OCI-LY1 (cell line): Measurements from ENCODE around the gene CSGALNACT2.

Experiments used
- EZH2 ChIP-seq: fragments of 200-600 bp; sonication (generic), shearing (Covaris generic); IDR thresholded peaks from 2 replicates; pipeline ENCODE4 v1.8.0; 2017; ENCODE audit warnings: borderline replicate concordance, mixed run types, mild to moderate bottlenecking, antibody characterized with exemption, low read length, moderate library complexity, mixed read lengths
- TF ChIP-seq, protein P1 (sequence below): fragments of 200-600 bp; sonication (generic), shearing (Covaris generic); IDR thresholded peaks from 2 replicates; pipeline ENCODE4 v1.5.1; 2017; ENCODE audit warnings: mild to moderate bottlenecking, antibody characterized with exemption, low read length, moderate library complexity, mixed read lengths

DNA sequence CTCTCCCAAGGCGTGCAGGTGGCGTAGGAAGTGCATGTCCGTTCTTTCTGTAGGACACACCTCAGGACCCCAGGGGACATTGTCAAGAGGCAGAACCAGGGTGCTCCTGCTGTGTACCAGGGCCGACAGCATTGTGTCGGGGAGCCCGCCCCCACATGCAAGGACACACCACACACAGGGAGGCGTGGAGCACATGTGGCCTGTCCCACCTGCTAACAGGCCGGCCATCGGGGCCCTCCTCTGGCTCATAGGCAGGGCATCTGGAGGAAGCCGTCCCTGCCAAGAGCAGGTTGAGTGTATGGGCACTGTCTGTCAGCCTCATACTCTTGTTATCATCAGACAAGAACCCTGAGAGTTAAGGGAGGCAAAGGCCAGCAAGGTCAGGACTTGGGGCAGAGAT, 48.7 kb upstream of the CSGALNACT2 start:
- TF ChIP-seq, protein P1, sequence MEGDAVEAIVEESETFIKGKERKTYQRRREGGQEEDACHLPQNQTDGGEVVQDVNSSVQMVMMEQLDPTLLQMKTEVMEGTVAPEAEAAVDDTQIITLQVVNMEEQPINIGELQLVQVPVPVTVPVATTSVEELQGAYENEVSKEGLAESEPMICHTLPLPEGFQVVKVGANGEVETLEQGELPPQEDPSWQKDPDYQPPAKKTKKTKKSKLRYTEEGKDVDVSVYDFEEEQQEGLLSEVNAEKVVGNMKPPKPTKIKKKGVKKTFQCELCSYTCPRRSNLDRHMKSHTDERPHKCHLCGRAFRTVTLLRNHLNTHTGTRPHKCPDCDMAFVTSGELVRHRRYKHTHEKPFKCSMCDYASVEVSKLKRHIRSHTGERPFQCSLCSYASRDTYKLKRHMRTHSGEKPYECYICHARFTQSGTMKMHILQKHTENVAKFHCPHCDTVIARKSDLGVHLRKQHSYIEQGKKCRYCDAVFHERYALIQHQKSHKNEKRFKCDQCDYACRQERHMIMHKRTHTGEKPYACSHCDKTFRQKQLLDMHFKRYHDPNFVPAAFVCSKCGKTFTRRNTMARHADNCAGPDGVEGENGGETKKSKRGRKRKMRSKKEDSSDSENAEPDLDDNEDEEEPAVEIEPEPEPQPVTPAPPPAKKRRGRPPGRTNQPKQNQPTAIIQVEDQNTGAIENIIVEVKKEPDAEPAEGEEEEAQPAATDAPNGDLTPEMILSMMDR: no peak
- no peak for TF ChIP-seq EZH2
